Measurements from ENCODE around the gene F7.
A peak's percentile ranks its signal among the peaks of the same experiment; 100 is the strongest.

Gene F7

GRCh38 chr13:113138792-113139551 lies 33.4 kb downstream of the F7 start (continued):
- TF ChIP-seq ZNF302 (tag by site-specific recombination; IDR thresholded peaks at IDR 0.05; ENCODE audit: low read depth) (no peak), ZNF398 (tag by site-specific recombination; IDR thresholded peaks at IDR 0.05) (no peak), ZNF701 (tag by site-specific recombination; IDR thresholded peaks at IDR 0.05) (no peak)

- POLR2A ChIA-PET: no interaction called here
- Histone ChIP-seq H3K36me3 (ENCODE audit: control insufficient read depth in 2 of 2, insufficient read depth in 1 of 2, low read length in 2 of 2) (no peaks in the 10 kb centered on the region), H3K27ac (ENCODE audit: extremely low read depth, low read depth, low read length) (no peak overlapping the region), H3K4me1 (ENCODE audit: control insufficient read depth, insufficient read depth, low read length) (no peaks in the 10 kb centered on the region), H3K4me3 (ENCODE audit: low read depth, low read length) (no peak overlapping the region), H3K9me3 (ENCODE audit: control insufficient read depth, insufficient read depth, low read depth, low read length) (no peaks in the 10 kb centered on the region)
- CTCF ChIA-PET: no interaction called here
- TF ChIP-seq ZBTB21 (tag by site-specific recombination; IDR thresholded peaks at IDR 0.05): no peak
Measured at GRCh38 chr13:113139577-113139976, 34.0 kb downstream of the F7 start.

- Histone ChIP-seq H3K36me3 (ENCODE audit: control insufficient read depth in 2 of 2, insufficient read depth in 1 of 2, low read length in 2 of 2) (no peaks in the 10 kb centered on the region), H3K9me3 (ENCODE audit: control insufficient read depth, insufficient read depth, low read depth, low read length) (no peaks in the 10 kb centered on the region), H3K4me3 (ENCODE audit: low read depth, low read length) (no peak overlapping the region), H3K4me1 (ENCODE audit: control insufficient read depth, insufficient read depth, low read length) (no peaks in the 10 kb centered on the region), H3K27ac (ENCODE audit: extremely low read depth, low read depth, low read length) (no peak overlapping the region)
- TF ChIP-seq ZBTB44 (tag by site-specific recombination; IDR thresholded peaks at IDR 0.05) (no peak), SCRT2 (tag by site-specific recombination; IDR thresholded peaks at IDR 0.05) (0 out of 2 replicates have a peak, but pooled peaks have one; percentile 8)
- ChIA-PET POLR2A (no interaction called here), CTCF (no interaction called here)
Measured at GRCh38 chr13:113140677-113141600, 35.3 kb downstream of the F7 start.

GRCh38 chr13:113141601-113141970 lies 36.0 kb downstream of the F7 start:
- H3K9me3 ChIP-seq (ENCODE audit: control insufficient read depth, insufficient read depth, low read depth, low read length): no peaks in the 10 kb centered on the region
- no peak overlapping the region for H3K27ac ChIP-seq (ENCODE audit: extremely low read depth, low read depth, low read length)
- POLR2A ChIA-PET: no interaction called here
- CTCF ChIA-PET: no interaction called here
- no peaks in the 10 kb centered on the region for H3K4me1 ChIP-seq (ENCODE audit: control insufficient read depth, insufficient read depth, low read length)
- no peaks in the 10 kb centered on the region for H3K36me3 ChIP-seq (ENCODE audit: control insufficient read depth in 2 of 2, insufficient read depth in 1 of 2, low read length in 2 of 2)
- no peak overlapping the region for H3K4me3 ChIP-seq (ENCODE audit: low read depth, low read length)
- no peak for TF ChIP-seq ZFP3 (tag by site-specific recombination; IDR thresholded peaks at IDR 0.05; ENCODE audit: low read depth)
- TF ChIP-seq HIC1 (tag by site-specific recombination; IDR thresholded peaks at IDR 0.05): no peak
- no peak for TF ChIP-seq ZNF514 (tag by site-specific recombination; IDR thresholded peaks at IDR 0.05)
- no peak for TF ChIP-seq ZNF341 (tag by site-specific recombination; IDR thresholded peaks at IDR 0.05; ENCODE audit: low read depth)
- TF ChIP-seq ZNF335 (tag by site-specific recombination; conservative IDR thresholded peaks at IDR 0.05): no peak
- no peak for TF ChIP-seq ZNF654 (tag by site-specific recombination; IDR thresholded peaks at IDR 0.05; ENCODE audit: low read depth)
- no peak for TF ChIP-seq ZBTB26 (tag by site-specific recombination; optimal IDR thresholded peaks at IDR 0.05)
- TF ChIP-seq ZBTB48 (tag by site-specific recombination; IDR thresholded peaks at IDR 0.05): no peak
- no peak for TF ChIP-seq ZNF660 (tag by site-specific recombination; IDR thresholded peaks at IDR 0.05)
- no peak for TF ChIP-seq ZNF394 (tag by site-specific recombination; IDR thresholded peaks at IDR 0.05; ENCODE audit: borderline replicate concordance)
- TF ChIP-seq KLF9 (tag by site-specific recombination; IDR thresholded peaks at IDR 0.05; ENCODE audit: low read depth): no peak
- TF ChIP-seq ZNF785 (tag by site-specific recombination; IDR thresholded peaks at IDR 0.05): no peak
- no peak for TF ChIP-seq SETDB1 (IDR thresholded peaks at IDR 0.05; ENCODE audit: insufficient read length, low read length)
- no peak for TF ChIP-seq ZNF600 (tag by site-specific recombination; IDR thresholded peaks at IDR 0.05)
- no peak for TF ChIP-seq ZNF404 (tag by site-specific recombination; IDR thresholded peaks at IDR 0.05)

Data from HEK293 (cell line).